HG03066 (cell line): Measurements from ENCODE around the gene THAP9.
"Not testable (repeated sequence)": the region's sequence is repeated elsewhere in the genome, so short reads cannot be mapped to it uniquely, and the experiment has no call there.

Experiments used
- ATAC-seq: cut with Tn5 transposase; IDR thresholded peaks from one replicate; pipeline ENCODE4 v1.9.1; 2021; ENCODE audit warnings: low read depth; ENCODE audit not compliant: unreplicated experiment

THAP9 gene

DNA sequence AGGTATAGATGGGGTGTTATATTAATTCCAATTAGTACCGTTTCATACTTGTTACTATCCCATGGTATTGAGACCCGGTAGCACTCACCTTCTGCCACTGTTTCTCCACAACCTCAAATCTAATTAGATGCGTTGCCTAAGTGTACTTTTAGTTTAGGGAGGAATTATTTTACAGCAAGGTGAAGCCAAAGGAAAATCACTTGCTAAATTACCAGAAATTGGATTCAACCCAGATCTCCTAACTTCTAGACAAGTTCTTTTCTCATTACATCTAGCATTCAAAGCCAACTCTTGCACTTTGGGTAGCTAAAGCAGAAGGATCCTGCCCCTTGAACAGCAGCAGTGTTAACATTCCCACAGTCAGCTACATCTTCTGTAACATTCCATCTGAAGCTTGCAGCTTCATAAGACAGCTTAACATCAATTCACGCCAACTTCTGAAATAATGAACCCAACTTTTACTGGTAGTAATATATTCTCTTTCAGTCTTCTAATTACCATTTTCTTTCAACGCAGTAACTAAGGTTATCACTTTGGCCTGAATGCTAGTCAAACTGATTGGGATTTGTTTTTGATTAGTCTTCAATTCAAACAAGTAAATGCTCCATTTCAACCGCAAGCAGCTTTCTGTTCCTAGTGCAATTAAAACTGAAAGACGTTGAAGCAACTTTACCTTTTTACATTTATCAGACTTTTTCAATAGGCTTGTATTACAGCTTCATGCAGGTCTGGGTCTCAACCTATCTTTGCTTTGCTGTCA, 8.6 kb upstream of the THAP9 start:
- no peak for ATAC-seq

DNA sequence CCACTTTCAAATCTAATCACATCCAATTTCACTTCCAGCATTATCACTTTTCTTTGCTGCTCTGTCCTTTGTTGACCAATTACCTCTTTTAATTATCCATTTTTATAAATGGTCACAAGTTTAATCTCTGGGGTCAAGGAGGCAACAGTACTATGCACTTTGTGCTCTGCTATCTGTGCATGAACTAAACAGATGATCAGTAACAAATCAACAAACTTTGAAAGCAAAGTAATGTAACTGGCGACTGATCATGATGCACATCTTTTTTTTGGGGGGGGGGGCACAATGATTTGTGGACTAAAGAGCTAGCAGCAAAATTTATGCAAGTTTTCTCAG, 8.1 kb upstream of the THAP9 start:
- no peak for ATAC-seq

DNA sequence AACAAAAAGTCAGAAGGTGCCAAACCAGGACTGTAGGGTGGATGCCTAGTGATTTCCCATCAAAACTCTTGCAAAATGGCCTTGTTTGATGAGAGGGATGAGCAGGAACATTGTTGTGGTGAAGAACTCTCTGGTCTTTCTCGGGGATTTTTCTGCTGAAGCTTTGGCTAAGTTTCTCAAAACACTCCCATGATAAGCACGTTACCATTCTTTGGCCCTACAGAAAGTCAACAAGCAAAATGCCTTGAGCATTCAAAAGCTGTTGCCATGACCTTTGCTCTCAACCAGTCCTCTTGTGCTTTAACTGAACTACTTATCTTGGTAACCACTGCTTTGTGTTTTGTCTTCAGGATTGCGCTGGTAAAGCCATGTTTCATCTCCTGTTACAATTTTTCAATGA, 6.6 kb upstream of the THAP9 start:
- ATAC-seq: no peak

DNA sequence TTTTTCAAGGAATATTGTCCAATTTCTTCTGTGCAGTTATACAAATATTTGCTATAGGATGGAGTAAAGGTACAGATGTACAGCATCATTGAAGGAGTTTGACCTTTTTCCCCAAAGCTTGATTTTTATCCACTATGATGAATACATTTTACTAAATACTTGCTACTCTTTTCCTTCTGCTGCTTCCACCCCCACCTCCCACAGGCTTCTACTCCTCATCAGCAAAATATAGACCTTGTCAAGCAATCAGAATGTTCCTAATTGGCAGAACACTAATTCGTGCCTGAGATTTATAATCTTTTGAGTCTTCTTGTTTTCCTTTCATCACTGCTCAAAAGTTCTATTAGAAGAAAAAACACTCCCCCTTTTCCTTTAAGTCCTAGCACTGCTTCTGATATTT, 3.8 kb upstream of the THAP9 start:
- no peak for ATAC-seq

DNA sequence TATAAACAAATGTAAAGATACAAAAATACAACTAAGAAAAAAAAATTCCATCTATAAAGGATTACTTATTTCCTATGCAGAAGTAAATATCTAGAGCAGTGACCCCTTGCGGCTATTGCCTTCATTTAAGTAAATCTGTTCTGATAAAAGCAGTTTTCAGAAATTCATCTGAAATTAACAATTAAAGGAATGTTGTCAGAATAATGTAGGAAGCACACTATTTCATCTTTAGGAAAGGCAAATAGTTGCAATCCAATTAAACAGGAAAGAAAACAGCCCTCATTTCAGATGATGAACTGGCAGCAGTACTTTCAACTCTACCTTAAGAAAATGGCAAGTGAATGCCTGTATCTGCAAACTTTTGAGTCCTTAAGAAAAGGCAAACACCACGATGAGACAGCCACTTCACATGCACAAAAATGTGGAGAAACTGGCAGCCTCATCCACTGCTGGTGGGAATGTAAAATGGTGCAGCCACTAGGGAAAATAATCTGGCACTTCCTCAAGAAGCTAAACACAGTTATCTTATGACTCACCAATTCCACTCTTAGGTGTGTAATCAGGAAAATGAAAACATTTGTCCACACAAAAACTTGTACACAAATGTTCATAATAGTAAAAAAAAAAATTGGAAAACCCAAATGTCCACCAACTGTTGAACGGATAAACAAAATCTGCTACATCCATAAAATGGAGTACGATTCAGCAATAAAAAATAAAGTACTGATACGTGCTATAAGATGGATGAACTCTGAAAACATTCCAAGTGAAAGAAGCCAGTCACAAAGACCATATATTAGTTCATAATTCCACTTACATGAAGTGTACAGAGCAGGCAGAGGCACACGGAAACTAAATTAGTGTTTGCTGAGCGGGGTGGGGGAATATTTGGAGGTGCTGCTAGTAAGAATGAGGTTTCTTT, 2.0 kb upstream of the THAP9 start:
- no peak for ATAC-seq

DNA sequence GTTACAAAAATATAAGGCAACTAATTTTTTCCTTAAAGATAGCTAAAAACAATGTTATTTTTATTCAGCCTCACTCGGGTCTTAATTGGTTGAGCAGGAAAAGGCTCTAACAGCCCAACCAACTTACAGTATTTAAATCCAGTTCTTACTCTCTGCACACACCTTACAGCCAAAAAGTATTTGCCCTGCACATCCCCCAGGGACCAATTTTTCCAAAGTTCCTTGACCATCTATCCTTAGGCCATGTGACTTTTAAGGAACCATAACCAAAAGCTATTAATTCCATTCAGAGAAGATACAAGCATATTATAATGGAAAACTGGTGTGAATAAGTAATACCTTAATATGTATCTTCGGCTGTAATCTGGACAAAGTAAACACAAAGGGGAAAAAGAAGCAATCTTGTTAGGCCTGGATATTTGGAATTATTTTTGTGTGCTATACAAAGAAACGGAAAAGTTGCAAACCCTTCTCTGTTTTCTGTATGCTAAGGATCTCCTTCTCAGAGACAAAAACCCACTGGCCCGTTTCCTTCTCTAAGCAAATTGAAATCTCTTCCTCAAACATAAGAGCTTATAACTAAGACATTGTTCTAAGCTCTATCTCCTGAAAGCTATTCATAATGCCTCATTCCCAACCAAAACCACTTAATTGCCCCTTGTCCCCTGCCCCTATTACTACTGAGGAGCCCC, 1.0 kb upstream of the THAP9 start:
- ATAC-seq: no peak

DNA sequence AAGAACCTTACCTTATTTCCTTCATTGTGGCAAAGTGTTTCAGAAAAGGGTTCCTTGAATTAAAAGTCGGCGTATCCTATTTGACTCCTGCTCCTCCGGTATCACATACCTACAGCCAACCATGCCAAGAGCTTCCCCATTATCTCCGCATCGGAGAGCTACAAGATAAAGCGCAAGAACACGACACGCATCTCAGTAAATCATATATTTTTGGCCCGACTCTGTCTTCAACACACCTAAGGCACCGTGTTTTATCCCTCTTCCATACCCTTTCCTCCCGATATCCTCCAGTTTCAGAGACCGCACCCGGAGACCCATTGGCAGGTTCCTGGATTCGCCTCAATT, 497 bp upstream of the THAP9 start:
- peak; percentile 6 for ATAC-seq

DNA sequence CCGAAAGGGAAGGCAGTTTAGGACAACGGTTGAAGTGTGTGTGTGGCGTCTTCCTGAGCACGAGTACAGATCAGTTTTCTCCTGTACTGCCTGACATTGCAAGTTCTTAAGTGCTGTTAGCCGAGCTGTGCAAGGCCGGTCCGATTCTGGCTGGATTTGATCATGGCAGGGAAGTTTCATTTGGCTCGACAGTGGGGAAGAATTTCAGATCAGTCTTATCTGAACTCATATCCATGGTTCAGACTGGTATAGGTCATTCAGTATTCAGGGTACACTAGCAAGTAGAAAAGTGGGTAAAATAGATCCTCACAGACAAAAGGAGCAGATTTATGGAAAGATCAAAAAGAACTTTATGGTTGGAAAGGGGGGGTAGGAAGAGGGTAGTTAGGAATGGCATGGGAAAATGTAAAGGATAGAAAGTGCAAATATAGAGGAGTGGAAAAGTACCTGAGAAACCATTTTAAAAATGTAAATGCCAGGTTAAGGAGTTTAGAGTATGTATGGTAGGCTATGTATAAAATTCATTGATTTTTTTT, 716 bp downstream of the THAP9 start:
- no peak for ATAC-seq

DNA sequence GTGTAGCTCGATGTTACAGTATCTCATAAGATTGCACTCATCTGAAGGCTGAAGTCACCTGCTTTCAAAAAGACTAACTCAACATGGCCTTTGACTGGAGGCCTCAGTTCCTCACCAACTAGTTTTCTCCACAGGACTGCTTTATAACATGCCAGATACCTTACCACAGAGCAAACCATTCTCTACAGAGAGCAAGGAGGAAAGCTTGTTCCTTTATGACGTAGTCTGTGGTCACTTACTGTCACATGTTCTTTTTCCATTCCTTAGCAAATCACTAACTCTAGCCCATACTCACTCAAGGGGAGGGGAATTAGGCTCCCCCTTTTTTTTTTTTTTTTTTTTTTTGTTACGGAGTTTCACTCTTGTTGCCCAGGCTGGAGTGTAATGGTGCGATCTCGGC, 3.2 kb downstream of the THAP9 start:
- no peak for ATAC-seq

DNA sequence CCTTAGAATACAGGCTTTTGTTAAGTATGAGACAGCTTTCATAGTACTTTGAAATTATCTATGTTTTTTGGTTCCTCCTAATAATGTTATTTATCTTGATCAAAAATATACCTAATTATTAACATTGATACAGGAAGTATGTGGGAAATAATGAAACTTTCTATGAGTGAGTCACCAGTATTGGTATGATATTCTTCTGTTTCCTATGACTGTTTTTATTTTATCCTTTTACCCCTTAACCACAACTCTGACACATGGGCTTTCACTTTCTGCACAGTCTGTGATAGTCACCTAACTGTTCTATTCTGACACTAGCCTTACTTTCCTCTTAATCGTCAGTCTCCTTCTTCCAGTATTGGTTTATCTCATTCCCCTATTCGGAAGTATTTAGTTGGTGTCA, 4.7 kb downstream of the THAP9 start:
- peak; percentile 47 for ATAC-seq

DNA sequence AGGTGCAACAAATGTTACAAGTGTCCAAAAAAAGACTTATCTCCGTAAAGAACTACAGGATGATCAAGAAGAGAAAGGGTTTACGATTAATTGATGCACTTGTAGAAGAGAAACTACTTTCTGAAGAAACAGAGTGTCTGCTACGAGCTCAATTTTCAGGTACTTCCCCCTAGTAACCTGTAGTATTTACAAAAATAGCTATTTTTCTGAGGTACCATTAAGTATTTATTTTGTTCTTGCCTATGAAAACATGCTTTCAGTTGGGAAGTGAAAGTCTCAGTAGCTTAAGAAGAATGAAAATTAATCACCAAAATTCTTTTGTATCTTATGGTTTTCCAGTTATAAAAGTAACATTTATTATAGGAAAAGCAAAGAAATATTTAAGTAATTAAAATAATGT, 5.9 kb downstream of the THAP9 start:
- peak; percentile 46 for ATAC-seq

DNA sequence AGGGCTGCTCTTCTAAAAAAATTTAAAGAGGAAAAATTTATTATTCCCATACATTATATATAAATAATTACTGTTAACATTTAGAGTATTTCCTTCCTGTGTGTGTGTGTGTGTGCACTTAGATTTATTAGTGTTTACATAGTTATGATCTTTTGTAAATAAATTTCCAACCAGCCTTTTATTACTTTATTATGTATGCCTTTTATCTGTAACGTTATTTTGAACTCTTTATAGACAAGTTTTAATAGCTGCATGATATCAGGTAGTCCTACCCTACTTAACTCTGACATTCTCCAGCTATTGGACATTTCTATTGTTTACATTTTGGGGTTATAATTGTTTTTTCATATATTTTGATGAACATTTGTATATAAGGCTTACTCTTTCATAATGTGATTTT, 8.8 kb downstream of the THAP9 start:
- ATAC-seq: no peak

DNA sequence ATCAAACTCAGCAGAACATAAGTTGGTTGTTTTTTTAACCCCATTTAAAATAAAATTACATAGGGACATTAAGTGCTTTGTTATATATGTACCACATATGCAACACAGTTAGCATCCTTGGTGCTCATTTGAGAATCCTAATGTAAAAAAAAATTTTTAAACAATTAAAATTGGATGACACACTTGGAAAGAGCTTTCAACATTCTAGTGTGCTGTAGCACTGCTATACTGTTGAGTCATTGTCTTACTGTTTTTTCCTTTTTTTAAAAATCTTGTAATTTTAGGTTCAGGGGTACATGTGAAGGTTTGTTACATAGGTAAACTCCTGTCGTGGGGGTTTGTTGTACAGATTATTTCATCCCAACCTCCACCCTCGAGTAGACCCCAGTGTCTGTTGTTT, 12.8 kb downstream of the THAP9 start:
- ATAC-seq: no peak

DNA sequence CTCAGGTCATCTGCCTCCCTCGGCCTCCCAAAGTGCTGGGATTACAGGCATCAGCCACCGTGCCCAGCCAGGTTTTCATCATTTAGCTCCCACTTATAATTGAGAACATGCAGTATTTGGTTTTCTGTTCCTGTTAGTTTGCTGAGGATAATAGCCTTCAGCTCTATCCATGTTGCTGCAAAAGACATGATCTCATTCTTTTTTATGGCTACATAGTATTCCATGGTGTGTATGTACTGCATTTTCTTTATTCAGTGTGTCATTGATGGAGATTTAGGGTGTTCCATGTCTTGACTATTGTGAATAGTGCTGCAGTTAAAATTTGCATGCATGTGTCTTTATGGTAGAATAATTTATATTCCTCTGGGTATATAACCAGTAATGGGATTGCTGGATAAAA, 13.4 kb downstream of the THAP9 start:
- not testable (repeated sequence) for ATAC-seq

DNA sequence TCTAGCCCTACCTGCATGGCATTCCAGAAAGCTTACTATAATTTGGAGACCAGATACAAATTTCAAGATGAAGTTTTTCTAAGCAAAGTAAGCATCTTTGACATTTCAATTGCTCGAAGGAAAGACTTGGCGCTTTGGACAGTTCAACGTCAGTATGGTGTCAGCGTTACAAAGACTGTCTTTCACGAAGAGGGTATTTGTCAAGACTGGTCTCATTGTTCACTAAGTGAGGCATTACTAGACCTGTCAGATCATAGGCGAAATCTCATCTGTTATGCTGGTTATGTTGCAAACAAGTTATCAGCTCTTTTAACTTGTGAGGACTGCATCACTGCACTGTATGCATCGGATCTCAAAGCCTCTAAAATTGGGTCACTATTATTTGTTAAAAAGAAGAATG, 17.6 kb downstream of the THAP9 start:
- no peak for ATAC-seq

DNA sequence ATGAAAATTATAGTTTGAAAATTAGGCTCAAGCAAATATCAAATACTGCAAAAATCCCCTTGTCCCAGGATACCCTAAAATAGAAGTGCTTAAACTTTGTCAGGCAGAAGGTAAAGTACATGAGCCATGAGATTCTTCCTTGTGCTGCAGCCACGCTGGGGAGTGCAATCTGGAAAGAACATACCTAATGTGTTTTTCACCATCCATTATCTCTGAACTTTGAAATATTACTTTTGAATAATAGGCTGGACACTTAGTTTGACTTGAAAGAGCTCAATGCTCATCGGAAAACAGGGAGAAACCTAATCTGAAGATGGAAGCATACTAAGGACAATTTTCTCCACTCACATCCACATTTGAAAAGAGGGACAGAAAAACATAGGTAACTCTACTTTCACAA, 18.9 kb downstream of the THAP9 start:
- no peak for ATAC-seq

DNA sequence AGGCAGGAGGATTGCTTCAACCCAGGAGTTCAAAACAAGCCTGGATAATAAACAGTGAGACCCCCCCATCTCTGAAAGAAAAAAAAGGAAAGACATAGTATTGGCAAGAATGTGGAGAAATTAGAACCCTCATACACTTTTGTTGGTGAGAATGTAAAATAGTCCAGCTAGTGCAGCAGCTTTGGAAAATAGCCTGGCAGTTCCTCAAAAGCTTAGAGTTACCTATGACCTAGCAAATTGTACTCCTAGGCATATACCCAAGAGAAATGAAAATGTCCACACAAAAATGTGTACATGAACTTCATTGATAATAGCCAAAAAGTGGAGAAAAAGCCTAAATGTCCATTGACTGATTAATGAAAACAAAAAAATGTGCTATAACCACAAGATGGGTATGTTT, 21.3 kb downstream of the THAP9 start:
- ATAC-seq: no peak

DNA sequence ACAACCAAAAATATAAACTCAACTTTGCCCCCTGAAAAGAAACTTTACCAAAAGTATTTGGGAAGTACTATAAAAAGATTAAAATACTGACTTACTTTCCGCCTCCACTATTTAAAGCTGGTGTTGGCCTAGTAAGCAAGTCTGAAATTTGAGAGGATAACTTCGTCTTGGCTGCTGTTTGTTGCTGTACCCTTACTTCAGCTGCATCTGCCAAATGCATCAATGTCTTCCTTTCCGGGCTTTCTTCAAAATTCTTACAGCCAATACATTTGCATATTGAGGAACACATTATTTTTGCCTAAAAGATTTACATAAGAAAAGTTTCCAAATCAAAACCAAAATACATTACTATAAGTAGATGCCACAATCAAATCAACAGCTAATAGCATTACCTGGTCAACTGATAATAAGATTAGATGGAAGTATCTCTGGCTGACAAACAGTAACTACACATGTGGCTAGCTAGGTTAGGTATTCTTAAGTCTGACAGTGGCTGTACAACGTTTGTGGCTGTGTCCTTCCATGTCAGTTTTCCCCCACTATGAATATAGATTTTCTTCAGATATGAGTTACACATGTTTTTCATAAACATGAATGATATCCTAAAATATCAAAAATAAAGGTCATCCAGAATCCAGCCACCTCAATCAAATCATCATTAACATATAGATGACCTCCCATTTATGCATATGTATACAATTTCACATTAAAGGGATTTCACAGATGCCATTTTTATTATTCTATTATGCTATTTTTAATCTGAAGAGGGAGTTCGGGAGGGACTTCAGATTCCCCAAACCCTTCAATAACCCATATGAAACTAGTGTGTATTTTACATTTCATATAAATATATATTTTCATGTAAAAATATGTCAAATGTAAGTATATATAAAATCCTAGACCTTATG, 30.6 kb downstream of the THAP9 start:
- ATAC-seq: no peak

DNA sequence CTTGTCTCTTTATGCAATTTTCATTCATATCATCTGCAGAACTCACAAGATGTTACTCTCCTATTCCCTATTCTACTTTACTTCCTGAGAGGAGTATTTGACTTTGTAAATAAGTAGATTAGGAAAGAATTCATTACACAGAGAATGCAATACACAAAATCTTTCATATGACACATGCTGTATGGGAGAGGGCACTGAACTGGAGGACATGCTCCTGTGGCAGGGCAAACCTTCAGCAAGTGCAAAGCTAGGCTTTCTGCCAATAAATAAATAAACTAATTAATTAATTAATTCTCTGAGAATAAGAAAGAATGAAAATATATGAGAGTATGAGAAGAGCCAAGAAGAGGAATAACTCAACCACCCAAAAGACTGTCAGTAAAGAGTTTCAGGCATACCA, 33.9 kb downstream of the THAP9 start:
- ATAC-seq: no peak

DNA sequence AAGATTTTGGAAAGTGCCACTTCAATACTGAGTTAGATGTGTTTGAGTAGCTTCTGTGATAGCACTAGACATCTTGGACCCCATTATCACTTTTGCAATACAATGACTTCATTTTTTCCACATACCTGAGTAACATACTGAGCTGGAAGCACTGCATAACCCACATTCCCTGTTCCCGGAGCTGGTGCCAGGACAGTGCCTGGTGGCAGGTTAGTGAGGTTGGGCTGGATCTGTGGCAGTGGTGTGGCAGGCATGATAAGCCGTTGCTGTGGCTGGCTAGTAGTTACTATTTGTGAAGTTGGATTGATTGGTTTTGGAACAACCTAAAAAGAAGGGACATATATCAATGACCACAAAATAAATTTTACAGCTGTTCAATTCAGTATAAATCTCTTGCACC, 38.9 kb downstream of the THAP9 start:
- ATAC-seq: no peak
